Measurements from ENCODE around the gene PDK2.

PDK2 gene

DNA sequence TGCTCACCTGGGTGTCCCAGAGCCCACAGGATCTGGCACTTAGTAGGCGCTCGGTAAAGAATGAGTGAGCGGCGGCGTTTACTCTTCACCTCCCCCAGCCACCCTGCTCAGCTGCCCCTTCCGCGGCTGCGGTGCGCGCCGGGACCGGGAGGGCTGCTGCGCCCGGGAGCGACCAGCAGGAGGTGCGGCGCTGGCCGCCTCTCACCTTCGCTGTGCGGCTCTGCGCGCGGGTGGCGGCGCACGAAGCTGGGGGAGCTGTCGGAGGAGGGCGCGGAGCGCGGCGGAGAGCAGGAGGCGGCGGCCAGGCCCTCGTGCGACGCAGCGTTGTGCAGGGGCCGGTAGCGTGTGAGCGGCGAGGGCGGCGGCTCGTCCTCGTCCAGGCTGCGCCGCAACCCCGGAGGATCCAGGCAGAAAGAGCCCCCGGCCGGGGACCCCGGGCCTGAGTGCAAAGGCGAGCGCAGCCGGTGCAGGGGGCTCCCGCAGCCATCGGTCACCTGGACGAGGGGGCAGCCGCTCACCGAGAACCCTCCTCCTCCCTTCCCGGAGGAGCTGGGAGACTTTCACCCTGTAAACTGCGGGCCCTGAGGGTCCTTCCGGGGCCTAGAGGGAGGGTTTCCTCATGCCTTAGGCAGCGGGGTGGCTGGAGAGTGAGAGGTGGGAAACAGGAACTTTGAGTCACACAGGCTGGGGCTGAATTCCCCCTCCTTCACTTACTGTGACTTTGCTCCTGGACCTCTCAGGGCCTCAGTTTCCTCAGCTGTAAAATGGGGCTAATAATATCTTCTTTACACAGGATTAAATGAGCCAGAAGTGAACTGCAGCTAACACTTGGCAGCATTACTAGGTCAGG is 22.3 kb downstream of the PDK2 start:
- FAIRE-seq = no peak
- DNase-seq (ENCODE audit: insufficient read length, low spot score) = no peak
- no peak for TF ChIP-seq POLR2A (IDR thresholded peaks at IDR 0.05; ENCODE audit: low read depth, low read length)

DNA sequence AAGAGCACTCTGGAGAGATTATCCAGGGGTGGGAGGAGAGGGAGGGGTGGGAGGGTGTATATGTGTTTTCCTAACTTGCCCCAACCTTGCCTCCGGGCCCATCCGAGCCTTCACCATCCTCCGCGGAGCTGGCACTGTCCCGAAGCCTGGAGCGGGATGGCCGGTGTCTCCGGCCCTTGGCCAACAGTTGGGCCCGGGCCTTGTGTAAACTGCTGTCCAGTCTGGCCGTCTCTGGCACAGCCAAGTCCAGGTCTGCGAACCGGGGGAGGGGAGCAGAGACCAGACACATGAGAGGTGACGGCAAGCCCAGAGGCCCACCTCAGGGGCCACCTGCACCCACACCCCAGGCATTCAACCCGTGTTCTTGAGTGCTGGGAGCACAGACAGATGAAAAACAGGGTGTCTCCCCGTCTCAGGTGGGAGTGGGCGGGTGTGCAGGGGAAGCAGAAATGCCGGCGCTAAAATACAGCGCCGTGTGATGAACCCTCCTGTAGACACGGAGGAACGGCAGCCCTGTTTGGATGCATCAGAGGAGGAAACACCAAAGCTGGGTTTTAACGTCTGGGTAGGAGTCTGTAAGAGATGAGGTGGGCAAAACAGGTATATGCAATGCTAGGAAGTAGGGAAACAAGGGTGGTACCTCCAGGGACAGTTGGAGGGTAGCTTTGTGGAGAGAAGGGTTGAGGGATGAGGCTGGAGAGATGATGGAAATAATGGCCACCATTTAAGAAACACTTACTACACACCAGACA is 23.1 kb downstream of the PDK2 start:
- no peak for FAIRE-seq
- no peak for TF ChIP-seq POLR2A (IDR thresholded peaks at IDR 0.05; ENCODE audit: low read depth, low read length)
- no peak for DNase-seq (ENCODE audit: insufficient read length, low spot score)

DNA sequence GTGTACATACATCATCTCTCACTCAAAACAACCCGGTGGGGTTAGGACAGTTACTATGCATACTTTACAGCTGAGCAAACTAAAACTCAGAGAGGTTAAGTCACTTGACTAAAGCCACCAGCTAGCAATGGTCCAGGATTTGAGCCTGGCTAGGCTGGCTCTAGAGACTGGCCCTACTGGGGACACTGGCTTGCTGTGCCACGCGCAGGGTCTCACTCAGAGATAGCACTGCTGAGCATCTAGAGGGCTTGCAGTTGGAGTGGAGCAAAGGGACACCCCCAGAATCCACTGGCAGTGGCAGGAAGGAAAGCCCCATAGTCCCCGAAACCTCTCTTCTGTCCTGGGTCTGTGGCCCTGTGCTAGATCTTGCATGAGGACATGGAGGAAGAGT is 23.7 kb downstream of the PDK2 start:
- no peak for TF ChIP-seq POLR2A (IDR thresholded peaks at IDR 0.05; ENCODE audit: low read depth, low read length)
- DNase-seq (ENCODE audit: insufficient read length, low spot score) (no peak), FAIRE-seq (no peak)

DNA sequence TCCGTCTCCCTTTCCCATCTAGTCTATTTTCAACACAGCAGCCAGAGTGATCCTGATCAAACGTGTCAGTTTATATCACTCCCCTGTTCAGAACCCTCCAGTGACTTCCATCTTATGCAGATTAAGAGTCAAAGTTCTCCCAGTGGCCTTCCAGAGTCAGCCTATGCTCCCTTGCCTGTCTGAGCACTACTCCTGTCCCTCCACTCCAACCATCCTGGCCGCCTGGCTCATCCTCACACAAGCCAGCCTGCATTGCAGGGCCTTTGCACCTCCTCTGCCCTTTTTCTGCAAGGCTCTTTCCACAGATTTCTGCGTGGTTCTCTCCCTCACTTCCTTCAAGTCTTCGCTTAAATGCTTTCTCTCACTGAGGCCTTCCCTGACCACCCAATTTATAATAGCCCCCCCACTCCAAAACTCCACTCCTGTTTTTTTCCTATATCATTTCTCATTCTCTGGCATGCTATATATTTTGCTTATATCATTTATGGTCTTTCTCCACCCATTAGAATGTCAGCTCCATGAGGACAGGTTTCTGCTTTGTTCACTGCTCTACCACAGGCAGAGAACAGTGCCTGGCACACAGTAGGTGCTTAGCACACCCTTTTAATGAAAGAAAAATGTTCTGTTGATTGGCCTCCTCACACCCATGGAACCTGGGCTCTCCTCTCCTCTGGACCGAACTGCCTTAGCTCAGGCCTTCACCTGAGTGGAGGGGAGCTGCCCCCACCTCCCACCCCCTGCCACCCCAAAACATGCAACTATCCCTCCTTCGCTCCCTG is 25.5 kb downstream of the PDK2 start:
- no peak for DNase-seq (ENCODE audit: insufficient read length, low spot score)
- no peak for TF ChIP-seq POLR2A (IDR thresholded peaks at IDR 0.05; ENCODE audit: low read depth, low read length)
- no peak for FAIRE-seq

DNA sequence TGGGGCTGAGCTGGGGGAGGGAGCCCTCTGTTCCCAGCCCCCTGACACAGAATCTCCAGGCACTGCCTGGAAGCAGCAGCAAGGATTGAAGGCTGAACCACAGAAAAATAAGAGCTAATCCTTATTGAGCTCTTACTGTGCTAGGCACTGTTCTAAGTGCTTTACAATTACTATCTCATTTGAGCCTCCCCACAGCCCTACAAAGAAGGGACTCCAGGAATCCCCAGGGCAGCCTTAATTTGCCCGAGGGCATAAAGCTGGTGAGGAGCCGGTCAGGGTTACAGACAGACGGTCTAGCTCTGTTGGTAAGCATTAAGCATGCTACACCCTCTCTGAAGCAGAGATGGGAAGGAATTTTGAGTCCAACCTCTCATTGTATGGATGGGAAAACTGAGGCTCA is 27.8 kb downstream of the PDK2 start:
- TF ChIP-seq POLR2A (IDR thresholded peaks at IDR 0.05; ENCODE audit: low read depth, low read length) = no peak
- DNase-seq (ENCODE audit: insufficient read length, low spot score) = no peak
- no peak for FAIRE-seq

DNA sequence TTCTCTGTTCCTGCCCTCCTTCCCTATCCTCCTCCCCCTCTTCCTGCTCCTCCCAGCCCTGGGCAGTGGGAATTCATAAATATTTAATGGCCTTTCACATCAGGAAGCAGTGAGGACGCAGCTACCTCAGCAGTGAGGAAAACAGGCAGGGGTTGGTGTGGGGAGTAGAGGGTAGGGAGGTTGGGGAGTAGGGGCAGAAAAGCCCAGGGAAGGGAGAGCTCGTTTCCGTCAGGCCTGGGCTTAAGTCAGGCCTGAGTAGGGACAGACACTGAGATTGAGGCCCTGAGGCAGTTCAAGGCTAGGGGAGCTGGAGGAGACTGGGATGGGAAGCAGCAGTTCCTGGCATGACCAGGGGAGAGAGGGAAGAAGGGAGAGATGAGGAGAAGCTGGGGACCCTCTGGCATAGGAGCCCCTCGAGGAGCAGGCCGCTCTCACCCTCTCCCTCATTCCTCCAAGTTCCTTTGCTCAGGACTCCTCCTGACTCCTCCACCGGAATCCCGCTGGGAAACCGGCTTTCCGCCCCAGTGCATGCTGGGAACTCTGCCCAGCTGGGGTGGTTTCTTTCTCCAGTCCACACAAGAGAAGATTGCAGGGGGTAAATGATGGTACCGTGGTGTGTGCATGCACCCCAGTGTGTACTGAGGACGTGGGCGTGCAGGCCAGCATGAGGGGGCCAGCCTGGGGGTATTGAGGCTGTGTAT is 28.6 kb downstream of the PDK2 start:
- DNase-seq (ENCODE audit: insufficient read length, low spot score) (no peak), FAIRE-seq (no peak)
- TF ChIP-seq POLR2A (IDR thresholded peaks at IDR 0.05; ENCODE audit: low read depth, low read length) = no peak

DNA sequence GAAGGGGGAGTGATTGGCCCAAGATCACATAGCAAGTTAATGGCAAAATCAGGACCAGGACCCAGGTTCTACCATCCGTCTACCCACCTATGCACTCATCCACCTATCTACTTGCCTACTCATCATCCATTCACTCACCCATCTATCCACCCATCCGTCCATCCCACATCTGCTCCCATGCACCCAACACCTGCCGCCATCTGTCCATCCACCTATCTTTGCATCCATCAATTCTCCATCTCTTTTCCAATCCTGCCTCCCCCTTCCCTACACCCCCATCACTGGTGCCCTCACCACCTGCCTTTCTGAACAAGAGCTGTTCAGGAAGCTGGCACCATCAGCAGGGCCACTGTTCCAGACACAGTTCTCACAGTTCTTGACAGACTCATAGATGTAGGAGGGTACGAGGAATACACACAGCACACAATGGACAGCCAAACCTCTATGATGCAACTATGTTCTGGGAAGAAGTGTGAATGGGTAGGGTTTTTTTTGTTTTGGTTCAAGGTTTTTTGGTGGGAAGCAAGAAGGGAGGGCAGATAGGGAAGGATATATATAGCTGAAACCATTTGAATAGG is 30.4 kb downstream of the PDK2 start:
- no peak for FAIRE-seq
- no peak for DNase-seq (ENCODE audit: insufficient read length, low spot score)
- no peak for TF ChIP-seq POLR2A (IDR thresholded peaks at IDR 0.05; ENCODE audit: low read depth, low read length)

DNA sequence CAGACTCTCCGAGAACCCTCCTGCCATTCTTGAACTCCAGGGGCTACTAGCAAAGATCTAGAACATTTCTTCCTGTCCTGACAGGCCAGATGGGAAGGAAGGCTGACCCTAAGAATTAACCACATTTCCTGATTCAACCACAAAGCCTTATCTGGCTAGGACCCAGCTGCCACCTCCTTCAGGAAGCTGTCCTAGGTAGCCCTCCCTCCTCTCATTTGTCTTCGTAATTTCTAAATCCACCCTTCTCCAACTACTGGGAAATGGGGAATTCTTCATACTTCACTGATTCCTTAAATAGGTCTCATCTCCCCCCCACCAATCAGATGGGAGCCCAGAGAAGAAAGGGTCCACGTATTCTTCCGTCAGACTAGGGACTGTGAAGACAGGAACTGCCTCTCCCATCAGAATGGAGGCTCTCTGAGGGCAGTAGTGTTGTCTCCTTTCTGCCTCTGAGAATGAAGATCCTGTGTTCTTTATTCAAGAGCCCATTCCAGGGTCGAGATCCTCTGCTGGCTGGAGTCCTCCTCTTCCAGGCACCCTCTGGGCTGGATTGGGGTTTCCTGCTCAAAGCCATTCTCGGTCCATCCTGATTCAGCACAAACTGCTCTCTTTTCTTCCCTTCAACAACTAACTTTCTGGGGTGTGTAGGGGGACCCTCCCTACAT is 32.7 kb downstream of the PDK2 start:
- no peak for FAIRE-seq
- no peak for TF ChIP-seq POLR2A (IDR thresholded peaks at IDR 0.05; ENCODE audit: low read depth, low read length)
- no peak for DNase-seq (ENCODE audit: insufficient read length, low spot score)

DNA sequence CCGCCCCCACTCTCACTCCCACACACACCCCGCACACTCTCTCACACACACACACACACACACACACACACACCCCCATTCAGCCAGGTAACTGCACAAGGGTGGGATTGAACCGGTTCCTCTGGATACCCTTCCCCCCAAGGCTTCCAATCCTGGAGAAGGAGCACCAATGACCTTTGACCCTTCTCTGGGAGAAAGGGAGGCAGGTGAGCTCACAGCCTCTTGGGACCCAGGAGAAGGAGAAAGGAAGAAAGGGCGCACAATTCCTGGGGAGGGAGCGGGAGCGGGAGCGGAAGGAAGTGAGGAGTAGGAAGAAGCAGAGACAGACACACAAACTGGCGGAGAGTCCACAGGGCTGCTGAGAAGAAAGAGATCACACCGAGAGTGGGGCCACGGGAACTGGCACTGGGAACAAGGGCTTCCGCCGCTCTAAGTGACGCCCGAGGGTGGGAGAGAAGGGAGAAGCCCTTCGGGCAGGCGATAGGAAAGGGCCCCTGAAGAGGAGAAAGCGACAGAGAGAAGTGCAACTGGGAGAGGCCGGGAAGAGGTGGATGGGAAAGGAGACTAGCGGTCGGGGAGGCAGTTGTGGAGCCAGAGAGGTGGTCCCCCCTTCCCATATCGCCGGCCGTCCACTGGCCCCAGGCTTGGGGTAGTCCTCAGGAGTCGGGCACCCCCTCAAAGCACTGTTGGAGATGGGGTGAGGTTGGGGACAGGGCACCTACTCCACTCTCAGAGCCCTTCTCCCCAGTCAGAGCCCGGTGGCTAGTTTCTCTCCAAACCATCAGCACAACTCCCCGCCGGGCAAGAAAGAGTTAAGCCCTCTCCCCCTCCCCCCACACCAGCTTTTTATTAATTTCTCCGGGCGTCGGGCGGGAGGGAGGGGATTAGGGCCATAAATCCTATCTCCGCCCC is 33.5 kb downstream of the PDK2 start:
- FAIRE-seq (no peak), DNase-seq (ENCODE audit: insufficient read length, low spot score) (no peak)
- no peak for TF ChIP-seq POLR2A (IDR thresholded peaks at IDR 0.05; ENCODE audit: low read depth, low read length)

DNA sequence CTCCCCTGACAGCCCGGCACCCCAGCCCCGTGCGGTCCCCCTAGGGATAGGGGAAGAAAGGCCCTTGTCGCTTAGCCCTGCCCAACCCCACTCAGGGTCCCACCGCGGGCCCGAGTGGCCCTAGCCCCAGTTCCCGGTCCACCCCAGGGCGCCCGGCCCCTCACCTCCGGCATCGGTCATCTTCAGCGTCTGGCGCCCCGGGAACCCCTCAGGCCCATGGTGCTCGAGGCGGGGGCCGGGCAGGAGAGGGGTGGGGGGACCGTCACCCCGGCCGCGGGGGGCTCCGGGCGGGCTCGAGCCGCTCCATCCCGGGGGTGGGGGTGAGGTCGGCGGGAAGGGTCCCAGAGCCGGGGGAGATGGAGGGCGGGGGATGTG is 34.2 kb downstream of the PDK2 start:
- DNase-seq (ENCODE audit: insufficient read length, low spot score) (no peak), FAIRE-seq (no peak)
- no peak for TF ChIP-seq POLR2A (IDR thresholded peaks at IDR 0.05; ENCODE audit: low read depth, low read length)

DNA sequence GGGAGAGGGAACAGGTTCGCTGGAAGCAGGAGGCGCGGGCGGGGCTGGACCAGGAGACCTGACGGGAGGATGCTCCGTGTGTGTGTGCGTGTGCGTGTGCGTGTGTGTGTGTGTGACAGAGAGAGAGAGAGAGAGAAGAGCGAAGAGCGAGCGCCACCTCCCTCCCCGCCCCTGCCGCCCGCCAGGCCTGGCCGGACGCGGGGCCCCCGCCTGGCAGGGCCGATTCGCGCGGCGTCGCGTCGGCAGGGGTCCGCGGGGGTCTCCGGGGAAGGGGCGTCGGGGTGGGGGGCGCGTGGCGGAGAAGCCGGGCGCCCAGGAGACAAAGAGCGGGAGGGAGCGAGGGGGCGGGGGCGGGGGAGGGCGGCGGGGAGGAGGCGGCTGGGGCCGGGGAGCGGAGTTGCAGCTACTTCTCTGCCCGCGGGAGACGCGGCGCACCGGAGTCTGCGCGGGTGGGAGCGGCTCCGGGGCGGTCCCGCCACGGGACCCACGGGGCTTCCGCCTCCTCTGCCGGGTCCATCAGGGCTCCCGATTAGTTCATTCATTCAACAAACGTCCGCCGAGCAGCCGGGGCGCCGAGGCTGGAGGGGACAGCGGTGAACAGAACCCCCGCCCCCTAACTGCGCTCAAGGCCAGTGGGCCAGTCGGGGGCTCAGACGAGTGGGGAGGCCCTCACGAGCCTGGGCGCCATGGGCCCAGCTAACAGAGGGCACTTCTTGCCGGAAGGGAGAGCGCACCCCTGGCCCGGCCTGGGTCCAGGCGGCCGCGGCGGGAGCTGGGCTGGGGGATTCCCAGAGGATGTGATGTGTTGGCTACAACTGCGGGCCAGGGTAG is 34.8 kb downstream of the PDK2 start, which contains the start of gene SAMD14:
TSS of gene SAMD14 (minus strand) at position 433 of the 831 bp plus-strand sequence. CDS start 5,201 bp downstream, outside the sequence.
- DNase-seq (ENCODE audit: insufficient read length, low spot score) (no peak), FAIRE-seq (no peak)
- no peak for TF ChIP-seq POLR2A (IDR thresholded peaks at IDR 0.05; ENCODE audit: low read depth, low read length)
